HG02885 (cell line): Measurements from ENCODE around the gene FRMPD4.

Source experiments
- ATAC-seq: cut with Tn5 transposase; IDR thresholded peaks from one replicate; pipeline ENCODE4 v1.9.1; 2021; ENCODE audit warnings: mild to moderate bottlenecking; ENCODE audit not compliant: unreplicated experiment, poor library complexity

FRMPD4 gene

GRCh38 chrX:12292996-12293765, 154.9 kb downstream of the FRMPD4 start:
- ATAC-seq: no peak

GRCh38 chrX:12297353-12297752, 159.1 kb downstream of the FRMPD4 start:
- ATAC-seq: no peak

GRCh38 chrX:12301288-12301687, 163.0 kb downstream of the FRMPD4 start:
- ATAC-seq: no peak

DNA sequence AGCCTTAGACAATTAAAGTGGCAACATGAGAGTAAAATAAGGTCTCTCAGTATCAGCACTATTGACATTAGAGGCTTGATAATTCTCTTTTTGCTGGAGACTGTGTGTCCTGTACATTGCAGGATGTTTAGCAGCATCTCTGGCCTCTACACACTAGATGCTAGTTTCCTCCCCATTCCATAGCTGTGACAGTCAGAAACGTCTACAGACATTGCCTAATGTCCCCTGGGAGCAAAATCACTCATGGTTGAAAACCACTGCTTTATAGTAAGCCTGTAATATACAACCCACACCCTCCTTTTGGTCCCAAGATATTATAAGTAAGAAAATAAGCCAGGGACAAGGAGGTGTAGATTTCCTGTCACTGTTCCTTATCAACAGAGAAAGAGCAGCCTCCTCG, 166.0 kb downstream of the FRMPD4 start:
- no peak for ATAC-seq

DNA sequence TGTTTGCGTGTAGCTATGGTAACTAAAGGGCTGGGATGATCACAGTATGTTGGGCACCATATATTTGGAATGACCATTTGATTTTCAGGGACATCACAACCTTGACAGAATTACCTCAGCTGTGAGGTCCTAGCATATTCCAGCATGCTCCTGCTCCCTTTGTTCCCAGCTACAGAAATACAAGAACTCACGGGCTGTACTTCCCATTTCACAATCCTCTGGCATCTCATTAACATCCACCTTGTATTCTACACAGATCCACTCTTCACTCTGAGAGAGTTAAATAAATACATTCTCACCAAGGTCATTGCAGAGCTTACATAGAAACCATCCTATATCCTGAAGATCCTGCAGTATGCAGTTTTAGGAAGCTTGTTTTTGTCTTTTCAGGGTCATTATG, 169.7 kb downstream of the FRMPD4 start:
- ATAC-seq: no peak

DNA sequence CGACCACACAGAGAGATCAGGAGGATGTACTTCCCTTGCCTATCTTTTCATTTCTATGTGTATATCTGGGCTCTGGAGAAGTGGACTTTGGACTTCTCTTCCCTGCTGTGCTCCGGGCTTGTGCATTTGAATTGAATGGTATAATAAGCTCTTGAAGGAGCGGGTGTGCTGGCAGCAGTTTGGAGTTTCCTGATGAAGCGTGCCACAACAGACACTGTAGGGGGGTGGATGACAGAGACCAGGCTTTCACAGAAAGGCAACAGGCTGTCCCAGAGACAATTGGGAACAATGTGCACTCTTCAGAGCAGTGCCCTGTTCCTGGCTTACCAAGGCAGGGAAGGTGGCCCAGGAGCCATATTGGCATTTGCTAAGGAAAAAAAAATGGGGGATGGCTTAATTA, 170.1 kb downstream of the FRMPD4 start:
- ATAC-seq: no peak

DNA sequence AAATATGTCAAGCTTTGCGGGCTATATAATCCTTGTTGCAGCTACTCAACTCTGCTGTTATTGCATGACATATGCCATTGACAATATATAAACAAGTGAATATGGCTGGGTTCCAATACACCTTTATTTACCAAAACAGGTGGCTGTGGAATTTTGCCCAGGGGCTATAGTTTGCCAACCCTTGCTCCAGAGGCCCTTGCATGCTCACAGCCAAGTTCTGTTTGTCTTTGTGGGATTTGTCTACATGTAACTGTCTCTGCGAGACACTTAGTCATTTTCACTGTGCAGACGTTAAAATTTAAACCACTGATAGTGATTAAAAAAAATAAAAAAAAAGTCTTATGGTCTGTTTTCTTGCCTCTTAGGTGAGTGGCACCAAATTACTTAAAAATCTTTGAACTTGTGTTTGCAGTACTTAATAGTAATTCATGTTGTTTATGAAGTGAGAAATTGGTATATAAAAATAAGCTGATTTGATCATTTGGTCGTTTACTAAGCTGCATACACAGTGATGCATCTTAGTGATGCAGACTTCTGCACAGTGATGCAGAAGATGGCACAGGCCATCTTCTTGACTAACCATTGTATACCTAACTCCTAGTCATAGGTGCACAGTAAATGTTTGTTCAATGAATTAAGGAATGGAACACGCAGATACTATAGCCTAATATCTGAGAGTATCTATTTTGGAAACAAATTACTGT, 170.9 kb downstream of the FRMPD4 start:
- ATAC-seq: no peak

DNA sequence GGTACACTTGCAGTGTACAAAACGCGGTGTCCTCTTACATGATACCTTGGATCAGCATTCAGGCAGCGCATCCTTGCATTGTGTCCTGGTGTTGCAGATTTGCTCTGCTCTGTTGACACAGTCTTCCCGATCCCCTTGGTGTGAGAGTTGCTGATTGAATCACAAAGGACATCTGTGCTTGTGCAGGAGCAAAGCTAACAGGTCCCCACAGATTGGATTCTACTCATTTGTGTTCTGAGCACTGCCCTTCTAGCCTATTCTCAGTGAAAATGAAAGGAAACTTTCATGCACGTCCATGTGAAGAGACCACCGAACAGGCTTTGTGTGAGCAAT, 171.4 kb downstream of the FRMPD4 start:
- ATAC-seq: no peak

DNA sequence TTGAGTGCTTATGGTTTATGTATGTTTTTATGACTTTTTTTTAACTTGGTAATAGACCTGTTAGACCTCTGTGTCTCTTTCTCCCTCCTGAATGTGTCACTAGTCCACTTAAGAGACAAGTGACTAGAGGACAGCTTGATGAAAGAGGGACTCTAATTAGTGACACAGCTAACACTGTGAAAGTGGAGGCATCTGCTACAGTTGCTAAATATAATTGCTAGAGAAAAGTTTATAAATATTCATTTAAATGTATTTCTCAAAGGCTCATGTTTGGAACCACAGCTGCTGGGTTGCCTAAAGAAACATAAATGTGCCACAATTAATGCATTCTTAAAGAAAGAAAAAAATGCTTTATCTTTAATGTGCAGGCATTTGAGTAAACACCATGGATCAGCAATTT, 176.4 kb downstream of the FRMPD4 start:
- no peak for ATAC-seq

- no peak for ATAC-seq
These were observed 177.3 kb downstream of the FRMPD4 start for GRCh38 chrX:12315526-12315925.

DNA sequence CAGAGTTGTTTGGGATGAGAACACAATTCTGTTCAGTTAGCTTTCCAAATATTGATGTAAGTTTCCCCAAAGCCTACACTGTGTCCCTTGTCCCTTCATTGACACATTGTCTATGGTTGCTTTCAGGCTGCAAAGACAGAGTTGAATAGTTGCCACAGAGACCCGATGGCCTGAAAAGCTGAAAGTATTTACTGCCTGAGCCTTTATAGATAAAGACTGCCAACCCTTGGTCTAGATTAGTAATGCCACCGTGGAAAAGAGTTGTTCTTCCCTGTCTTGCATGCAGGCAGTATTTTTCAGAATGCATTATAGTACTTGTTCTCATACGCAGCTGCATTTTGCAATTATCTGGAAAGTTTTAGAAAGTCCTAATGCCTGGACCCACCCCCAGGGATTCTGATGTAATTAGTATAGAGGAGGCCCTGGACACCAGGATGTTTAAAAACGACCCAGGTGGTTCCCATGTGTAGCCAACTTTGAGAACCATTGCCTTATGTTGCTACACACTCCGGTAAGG, 180.8 kb downstream of the FRMPD4 start:
- no peak for ATAC-seq

DNA sequence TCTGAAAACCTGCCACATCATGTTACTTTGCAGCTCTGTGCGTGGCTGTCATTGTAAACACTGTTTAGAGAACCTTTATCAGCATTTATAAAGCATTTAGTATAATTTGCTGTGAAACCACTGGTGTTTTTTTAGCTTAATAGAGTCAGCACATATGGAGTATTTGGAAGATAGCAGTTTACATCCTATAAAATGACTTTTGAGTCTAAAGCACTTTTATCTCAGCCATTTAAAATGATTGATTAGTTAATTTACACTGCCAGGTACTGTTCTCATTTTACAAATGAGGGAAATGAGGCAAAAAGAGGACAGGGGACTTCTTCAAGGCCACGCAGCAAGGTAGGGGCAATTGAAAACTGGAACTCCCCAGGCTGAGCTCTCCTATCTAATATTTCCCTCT, 181.7 kb downstream of the FRMPD4 start:
- ATAC-seq: no peak

DNA sequence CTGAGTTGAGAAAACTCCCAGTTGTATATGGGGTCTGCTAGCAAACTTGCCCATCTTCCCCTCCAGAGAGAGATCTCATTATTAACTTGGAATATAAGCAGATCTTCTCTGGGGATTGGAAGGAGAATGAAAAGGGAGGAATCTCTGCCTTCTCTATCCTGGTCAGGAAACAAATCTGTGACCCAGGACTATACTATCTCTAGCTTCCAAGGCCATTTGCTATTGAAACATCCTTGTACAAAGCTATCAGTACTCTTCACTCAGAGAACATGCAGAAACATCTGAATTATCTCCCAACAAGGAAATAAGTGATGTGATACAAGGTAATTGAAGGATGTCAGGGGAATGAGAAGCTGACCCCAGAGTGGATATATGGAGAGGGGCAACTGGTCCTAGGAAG, 183.8 kb downstream of the FRMPD4 start:
- ATAC-seq: no peak

DNA sequence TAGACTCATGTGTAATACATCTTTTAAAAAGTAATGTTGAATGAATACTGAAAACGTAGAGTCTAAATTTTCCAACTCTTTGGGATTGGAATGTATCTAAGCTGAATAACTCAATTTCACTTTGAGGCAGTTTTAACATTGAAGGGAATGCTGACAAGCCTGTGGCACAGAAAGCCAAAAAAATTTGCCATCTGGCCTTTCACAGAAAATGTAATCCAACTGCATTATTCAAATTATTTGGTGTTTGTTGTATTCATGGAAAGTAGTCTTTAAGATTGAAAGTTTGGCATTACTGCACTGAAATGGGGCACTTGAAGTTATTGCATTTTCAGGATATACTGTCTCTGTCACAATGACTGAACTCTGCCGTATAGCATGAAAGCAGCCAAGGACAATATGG, 186.9 kb downstream of the FRMPD4 start:
- ATAC-seq: no peak

DNA sequence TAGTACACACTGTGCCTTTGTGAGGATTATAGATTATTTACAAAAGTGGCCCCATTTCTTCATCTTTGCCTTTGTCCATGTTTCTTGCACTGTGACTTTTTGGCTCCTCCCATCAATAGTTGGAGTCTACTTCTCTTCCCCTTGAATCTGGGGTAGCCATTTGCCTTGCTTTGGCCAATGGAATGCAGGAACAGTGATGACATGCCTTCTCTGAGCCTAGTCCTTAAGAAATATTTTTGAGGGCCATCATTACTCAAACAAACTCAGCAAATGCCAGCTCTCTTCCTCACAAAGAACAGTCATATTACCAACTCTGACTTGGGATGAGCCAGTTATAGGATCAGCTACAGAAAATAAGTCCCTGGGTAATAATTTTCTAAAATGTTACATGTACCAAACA, 189.6 kb downstream of the FRMPD4 start:
- ATAC-seq: no peak

DNA sequence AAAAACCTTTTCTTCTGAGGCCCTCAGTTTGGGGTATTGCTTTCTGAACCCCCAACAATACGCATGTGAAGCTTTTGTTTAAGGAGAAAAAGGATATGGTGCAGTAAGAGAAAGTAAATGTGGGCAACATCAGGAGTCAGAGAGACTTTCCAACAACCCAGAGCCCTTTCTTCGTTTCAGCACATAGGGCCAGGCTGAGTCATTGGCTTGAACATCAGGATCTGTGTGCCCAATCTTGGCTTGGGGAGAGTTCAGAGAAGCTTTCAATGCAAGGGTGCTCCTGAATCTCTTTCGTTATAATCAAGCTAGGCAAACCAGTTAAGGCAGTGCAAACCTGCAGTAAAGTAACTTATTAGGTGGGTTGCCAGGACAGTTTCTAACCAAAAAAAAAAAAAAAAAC, 191.2 kb downstream of the FRMPD4 start:
- no peak for ATAC-seq

GRCh38 chrX:12330841-12331240, 192.6 kb downstream of the FRMPD4 start:
- ATAC-seq: no peak

DNA sequence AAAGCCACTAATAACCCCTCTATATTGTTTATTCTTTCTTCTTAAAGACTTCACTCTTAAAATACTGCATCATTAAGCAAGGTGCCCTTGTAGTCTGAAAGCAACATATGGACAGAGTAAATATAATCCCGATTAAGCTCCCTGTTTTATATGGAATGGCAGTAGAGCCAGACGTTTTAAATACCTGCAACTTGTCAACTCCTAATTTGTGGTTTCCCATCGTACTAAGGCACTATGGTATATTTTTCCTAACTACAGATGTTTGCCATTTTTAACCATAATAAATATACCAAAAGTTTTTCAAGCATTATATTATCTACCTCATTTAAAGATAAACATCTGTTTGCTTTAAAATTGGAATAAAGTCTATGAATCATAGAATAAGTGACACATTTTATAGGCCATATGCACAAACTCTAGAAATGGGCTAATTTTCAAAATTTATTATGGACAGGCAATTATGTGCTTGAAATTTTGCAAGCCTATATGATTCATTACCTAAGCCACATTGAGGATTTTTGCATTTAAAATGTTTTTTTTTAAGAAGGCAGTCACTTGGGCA, 194.6 kb downstream of the FRMPD4 start:
- ATAC-seq: no peak

DNA sequence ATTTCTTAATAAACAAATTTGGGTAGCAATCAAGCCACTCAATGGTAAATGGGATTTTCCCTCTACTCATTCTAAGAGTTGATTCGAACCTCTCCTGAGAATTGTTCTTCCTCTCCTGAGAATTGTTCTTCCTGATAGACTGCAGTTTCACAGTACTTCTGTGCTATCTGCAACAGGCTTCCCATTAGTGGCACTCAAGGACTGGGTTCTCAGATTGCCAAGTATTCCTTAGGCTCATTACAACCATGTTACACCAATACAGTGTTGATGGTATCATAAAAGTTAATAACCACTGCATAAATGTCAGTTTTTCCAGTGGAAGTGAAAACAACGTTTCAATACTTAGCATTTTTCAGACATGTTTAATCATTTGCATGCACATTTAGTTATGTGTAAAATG, 201.6 kb downstream of the FRMPD4 start:
- no peak for ATAC-seq

- no peak for ATAC-seq
These were observed 206.7 kb downstream of the FRMPD4 start for GRCh38 chrX:12344954-12345353.

DNA sequence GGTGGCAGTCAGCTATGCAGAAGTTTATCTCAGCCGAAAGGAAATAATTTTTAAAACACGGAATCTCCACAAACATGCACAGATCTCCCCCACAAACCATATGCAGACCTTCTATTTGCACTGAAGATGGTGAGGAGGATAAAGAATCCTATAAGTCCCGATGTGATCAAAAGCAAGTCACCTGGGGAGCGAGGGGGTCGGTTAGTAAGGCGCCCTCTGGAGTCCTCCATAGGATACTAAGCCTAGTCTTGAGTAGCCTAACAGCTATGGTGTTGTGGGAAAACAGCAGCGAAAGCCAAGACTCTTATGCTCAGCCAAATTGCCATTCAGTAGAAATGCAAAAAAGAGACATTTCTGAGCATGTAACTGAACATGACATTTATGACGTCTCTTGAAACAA, 210.9 kb downstream of the FRMPD4 start:
- no peak for ATAC-seq

- ATAC-seq: no peak
These were observed 214.6 kb downstream of the FRMPD4 start for GRCh38 chrX:12352922-12353321.
